ENCODE measurements around the gene IL11RA. TPM values are rescaled to one million over a fixed set of nuclear protein-coding genes. Genes with fewer than 3 reads are reported as not detected.

The IL11RA gene
- total RNA-seq, 1 donor from 2014 or later = 50.3 TPM

DNA sequence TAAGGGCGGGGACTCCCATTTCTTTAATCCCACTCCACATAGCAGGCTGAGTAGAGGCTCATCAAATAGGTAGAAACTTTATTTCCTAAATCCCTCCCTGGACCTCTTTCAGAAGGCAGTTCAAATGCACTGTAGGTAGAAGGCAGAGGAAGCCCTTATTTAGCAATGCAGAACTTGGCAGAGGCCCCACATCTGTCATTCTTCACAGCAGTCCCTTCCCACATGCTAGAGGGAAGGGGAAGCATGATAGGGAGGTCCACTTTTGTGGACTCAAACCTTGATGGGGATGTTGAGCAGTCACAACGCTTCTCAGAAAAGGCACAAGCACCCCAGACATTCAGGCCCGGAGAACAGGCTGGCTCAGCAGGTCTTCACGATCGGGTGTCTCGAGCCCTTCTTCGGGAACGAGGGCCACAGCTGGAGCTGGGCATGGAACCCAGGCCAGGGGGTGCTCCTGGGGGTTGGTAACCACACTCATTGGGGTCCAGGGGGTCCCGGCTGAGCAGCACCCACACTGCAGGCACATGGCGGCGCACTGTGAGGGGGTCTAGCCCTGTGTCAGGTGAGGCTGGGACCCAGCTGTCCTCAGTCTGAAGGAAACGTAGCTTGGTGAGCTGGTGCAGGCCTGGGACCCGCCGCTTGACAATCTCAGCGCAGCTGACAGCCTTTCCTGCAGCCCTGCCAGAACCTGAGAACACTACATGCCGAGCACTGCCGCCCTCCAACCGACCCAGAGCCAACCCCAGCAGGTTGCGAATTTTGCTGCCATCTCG is 41.4 kb upstream of the IL11RA start:
- Histone ChIP-seq H3K4me1 (peaks cover 3 to 13% of the 10 kb centered on the region in 2 donors), H3K4me3 (peak overlapping the region in 1 of 2 donors; percentile 77), H3K9me3 (no peaks in the 10 kb centered on the region), H3K36me3 (peaks cover 9 to 23% of the 10 kb centered on the region in 2 donors), H3K27me3 (no peaks in the 10 kb centered on the region), H3K27ac (no peak overlapping the region)
- intact Hi-C loops (cut with DNase I) = loop anchor here (5.0 kb wide), 3 partner anchors 52 to 153 kb away; partner anchors contain the start of genes CCL27, DNAI1, ENHO and FAM219A
- DNase-seq (ENCODE audit: low spot score in 2 of 2) = no peak
- TF ChIP-seq, protein P1, sequence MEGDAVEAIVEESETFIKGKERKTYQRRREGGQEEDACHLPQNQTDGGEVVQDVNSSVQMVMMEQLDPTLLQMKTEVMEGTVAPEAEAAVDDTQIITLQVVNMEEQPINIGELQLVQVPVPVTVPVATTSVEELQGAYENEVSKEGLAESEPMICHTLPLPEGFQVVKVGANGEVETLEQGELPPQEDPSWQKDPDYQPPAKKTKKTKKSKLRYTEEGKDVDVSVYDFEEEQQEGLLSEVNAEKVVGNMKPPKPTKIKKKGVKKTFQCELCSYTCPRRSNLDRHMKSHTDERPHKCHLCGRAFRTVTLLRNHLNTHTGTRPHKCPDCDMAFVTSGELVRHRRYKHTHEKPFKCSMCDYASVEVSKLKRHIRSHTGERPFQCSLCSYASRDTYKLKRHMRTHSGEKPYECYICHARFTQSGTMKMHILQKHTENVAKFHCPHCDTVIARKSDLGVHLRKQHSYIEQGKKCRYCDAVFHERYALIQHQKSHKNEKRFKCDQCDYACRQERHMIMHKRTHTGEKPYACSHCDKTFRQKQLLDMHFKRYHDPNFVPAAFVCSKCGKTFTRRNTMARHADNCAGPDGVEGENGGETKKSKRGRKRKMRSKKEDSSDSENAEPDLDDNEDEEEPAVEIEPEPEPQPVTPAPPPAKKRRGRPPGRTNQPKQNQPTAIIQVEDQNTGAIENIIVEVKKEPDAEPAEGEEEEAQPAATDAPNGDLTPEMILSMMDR (IDR thresholded peaks at IDR 0.05) = no peak

DNA sequence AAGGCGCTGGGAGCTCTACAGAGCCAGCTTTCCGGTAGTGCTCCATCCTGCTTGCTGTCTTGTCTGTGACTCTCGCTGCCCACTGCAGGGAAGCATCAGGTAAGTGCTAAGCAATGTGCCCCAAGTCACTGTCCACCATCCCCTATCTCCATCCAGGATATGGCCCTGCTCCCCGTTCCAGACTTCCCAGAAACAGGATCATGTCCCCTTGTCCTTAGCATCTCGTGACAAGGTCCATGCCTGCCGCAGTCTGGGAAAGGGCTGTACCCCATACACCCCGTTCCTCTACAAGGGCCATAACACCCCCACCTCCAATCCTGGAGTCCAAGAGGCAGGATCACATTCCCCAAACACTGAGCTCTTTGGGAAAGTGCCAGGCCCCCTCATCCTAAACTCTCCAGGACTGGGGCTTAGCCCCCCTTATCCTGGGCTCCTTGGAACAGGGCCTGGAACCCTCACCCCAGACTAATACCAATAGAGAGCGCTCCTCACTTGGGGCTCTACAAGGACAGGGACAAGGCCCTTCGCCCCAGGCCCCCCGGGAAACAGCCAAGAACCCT is 40.7 kb upstream of the IL11RA start:
- DNase-seq (ENCODE audit: low spot score in 2 of 2) = no peak
- Histone ChIP-seq H3K36me3 (peaks cover 9 to 30% of the 10 kb centered on the region in 2 donors), H3K27me3 (no peaks in the 10 kb centered on the region), H3K9me3 (no peaks in the 10 kb centered on the region), H3K27ac (peak overlapping the region; percentile 71 to 83), H3K4me1 (peaks cover 3 to 13% of the 10 kb centered on the region in 2 donors), H3K4me3 (peak overlapping the region; percentile 77 to 92)
- intact Hi-C loops (cut with DNase I) = loop anchor here (5.0 kb wide), 3 partner anchors 51 to 154 kb away; partner anchors contain the start of genes CCL27, DNAI1, ENHO and FAM219A
- TF ChIP-seq, protein P1 (IDR thresholded peaks at IDR 0.05) = no peak

DNA sequence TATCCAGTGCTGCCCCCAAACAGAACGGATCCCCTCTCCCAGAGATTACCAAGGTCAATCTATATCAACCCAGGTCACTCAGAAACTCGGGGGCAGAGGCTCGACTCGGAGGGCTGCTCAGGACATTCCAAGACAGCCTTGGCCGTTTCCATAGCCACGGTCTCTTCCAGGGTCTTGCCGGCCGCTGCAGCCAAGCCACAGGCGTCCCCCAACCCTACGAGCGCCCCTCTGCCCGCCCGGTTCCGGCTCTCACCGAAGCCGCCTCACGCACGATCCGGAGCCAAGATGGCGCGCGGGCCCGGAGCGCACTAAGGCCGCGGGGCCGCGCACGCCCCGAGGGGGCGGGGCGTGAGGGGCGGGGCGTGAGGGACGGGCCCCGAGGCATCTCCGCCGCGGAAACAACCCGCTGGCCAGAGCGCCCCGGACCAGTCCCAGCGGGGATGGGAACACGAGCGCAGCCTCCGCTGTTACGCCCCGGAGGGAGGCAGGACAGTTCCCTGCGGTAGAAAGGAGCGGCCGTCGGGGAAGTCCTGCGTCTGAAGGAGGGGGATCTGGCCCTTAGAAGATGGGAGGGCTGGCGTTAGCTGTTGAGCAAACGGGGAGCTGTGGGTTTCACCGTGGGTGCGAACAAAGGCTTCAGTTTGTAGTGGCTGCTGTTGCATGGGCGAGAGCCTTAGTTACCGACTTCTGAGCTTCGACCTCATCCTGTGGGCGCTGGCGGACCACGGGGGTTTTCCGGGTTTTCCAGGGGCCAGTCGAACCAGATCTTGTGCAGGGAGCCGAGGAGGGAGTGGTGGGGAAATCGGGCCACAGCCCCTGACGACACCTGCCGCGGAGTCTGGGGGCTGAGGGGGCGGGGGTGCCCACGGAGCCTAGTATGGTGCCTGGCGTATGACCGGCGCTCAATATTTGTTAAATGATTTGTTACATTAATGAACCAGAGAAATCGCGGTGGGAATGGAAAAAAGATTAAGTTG is 39.9 kb upstream of the IL11RA start, which contains the start of gene RPP25L:
RPP25L (minus strand) TSS at position 287 of the 977 bp plus-strand sequence. CDS start 801 bp downstream, outside the sequence.
- peak; percentile 63 to 92 for DNase-seq (ENCODE audit: low spot score in 2 of 2)
- TF ChIP-seq, protein P1 (IDR thresholded peaks at IDR 0.05) = no peak
- H3K36me3 ChIP-seq = peaks cover 17 to 38% of the 10 kb centered on the region in 2 donors
- H3K9me3 ChIP-seq = no peaks in the 10 kb centered on the region
- intact Hi-C loops (cut with DNase I) = loop anchor here (1.0 to 5.0 kb wide), 6 partner anchors 8 to 155 kb away; partner anchors contain the start of genes CCL27, DCTN3, DNAI1 and ENHO
- peak within 1 kb of the TSS; percentile 77 to 92 for H3K4me3 ChIP-seq
- H3K27ac ChIP-seq = peak within 1 kb of the TSS; percentile 71 to 83
- H3K4me1 ChIP-seq = peaks cover 3 to 13% of the 10 kb centered on the region in 2 donors
- H3K27me3 ChIP-seq = no peaks in the 10 kb centered on the region

DNA sequence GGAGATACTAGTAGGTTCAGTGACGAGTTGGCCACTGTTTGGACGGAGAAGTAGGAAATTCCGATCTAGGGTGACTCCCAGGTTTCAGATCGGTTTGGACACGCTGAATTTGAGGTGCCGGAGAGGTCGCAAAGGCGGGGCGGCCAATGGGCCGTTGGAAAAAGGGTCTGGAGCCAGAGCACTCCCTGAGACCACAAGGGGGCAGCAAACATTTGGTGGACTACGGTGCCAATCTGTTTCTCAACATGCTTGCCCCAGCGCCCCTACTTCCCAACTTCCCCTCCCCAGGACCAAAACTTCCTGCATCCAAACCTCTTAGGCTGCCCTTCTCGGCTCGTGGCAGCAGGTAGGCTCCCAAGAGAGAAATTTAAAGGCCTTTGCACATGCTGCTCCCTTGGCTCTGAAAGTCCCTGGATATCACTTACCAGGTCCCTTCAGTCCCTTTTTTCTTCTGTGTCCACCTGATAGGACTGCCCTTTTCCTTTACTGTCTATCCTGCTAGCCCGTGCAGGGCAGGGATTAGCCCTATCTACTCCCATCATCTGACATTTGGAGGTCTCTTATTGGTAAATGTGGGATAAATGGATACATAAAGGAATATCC is 39.1 kb upstream of the IL11RA start:
- Histone ChIP-seq H3K27me3 (no peaks in the 10 kb centered on the region), H3K27ac (peak overlapping the region; percentile 71 to 83), H3K4me3 (peak overlapping the region; percentile 77 to 92), H3K4me1 (peaks cover 3 to 13% of the 10 kb centered on the region in 2 donors), H3K36me3 (peaks cover 20 to 46% of the 10 kb centered on the region in 2 donors), H3K9me3 (no peaks in the 10 kb centered on the region)
- TF ChIP-seq, protein P1 (IDR thresholded peaks at IDR 0.05) = peak; percentile 67 to 84 (median 78)
- DNase-seq (ENCODE audit: low spot score in 2 of 2) = peak in 1 of 2 donors; percentile 90
- intact Hi-C loops (cut with DNase I) = loop anchor here (1.0 to 5.0 kb wide), 6 partner anchors 7 to 156 kb away; partner anchors contain the start of genes CCL27, DCTN3, DNAI1 and ENHO

All from ascending aorta (tissue), 2 donors.